ENCODE measurements around the gene KCTD7. TPM values are rescaled to one million over a fixed set of nuclear protein-coding genes. Genes with fewer than 3 reads are reported as not detected.
"Not testable (repeated sequence)": the region's sequence is repeated elsewhere in the genome, so short reads cannot be mapped to it uniquely, and the experiment has no call there.

KCTD7 gene
- total RNA-seq, 1 donor from 2014 or later: 25.3 TPM

DNA sequence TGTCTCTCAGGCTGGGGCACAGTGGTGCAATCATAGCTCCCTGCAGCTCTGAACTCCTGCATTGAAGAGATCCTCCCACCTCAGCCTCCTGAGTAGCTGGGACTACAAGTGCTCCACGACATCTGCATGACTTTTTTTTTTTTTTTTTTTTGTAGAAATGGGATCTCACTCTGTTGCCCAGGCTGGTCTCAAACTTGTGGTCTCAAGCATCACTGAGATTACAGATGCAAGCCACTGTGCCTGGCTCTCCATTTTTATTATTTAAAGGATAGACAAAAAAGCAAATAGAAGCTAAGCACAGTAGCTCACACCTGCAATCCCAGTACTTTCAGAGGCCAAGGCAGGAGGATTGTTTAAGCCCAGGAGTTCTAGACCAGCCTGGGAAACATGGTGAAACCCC lies 13.0 kb upstream of the KCTD7 start:
- no peak for DNase-seq (ENCODE audit: low spot score)

DNA sequence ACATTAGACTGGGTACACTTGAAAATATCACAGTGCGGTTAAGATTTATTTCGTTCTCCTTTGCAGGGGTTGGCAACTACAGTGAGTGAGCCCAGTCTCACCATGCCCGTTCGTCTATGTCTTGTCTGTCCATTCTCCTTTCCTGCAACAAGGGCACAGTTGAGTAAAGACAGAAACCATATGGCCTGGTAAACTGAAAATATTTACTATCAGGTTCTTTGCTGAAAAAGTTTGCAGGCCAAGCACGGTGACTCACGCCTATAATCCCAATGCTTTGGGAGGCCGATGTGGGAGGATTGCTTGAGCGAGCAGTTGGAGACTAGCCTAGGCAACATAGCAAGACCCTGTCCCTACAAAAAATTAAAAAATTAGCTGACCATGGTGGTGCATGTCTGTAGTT lies 11.4 kb upstream of the KCTD7 start:
- DNase-seq (ENCODE audit: low spot score): no peak

DNA sequence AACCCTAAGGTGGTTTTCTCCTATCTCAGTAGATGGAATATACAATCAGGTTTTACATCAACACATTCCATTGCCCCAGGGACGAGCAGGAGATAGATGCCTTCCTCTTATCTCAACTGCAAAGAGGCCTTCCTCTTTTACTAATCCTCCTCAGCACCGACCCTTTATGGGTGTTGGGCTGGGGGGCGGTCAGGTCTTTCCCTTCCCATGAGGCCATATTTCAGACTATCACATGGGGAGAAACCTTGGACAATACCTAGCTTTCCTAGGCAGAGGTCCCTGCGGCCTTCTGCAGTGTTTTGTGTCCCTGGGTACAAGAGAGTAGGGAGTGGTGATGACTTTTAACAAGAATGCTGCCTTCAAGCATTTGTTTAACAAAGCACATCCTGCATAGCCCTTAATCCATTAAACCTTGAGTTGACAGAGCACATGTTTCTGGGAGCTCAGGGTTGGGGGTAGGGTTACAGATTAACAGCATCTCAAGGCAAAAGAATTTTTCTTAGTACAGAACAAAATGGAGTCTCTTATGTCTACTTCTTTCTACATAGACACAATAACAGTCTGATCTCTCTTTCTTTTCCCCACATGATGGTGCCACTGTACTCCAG lies 9.2 kb upstream of the KCTD7 start:
- not testable (repeated sequence) for DNase-seq (ENCODE audit: low spot score)

DNA sequence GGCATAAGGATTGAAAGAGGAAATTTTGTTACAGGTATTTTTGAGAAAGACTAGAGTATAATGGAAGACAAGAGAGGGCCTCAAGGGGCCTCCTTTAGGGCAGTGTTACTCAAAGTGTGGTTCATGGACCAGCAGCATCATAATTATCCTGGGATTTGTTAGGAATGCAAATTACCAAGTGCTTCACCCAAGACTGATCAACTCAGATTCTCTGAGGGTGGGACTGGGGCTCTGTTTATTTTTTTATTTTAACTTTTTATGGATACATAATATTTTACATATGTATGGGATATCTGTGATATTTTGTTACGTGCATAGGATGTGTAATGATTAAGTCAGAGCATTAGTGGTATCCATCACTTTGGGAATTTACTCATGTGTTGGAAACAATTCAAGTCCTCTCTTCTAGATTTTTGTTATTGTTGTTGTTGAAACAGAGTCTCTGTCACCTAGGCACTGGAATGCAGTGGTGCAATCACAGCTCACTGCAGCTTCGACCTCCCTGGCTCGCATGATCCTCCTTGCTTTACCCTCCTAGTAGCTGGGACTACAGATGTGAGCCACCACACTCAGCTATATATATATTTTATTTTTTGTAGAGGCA lies 2.2 kb upstream of the KCTD7 start:
- DNase-seq (ENCODE audit: low spot score): no peak

DNA sequence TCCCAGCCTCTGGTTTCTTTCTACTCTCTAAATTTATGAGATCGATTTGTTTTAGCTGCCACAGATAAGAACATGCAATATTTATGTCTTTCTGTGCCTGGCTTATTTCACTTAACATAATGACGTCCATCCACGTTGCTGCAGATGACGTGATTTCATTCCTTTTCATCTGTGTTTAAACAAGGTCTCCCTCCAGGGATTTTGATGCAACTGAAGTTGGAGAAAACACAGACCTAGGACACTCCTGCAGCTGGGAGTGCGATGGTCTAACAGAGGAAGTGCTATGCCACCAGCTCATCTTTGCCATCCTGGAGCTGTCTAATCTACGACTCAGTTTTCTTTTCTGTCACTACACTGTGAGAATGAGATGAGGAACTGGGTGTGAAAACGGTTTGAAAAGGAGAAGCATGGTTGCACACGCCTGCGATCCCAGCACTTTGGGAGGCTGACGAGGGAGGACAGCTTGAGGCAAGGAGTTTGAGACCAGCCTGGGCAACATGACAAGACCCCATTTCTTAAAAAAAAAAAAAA lies 1.5 kb upstream of the KCTD7 start:
- DNase-seq (ENCODE audit: low spot score): peak; percentile 56

DNA sequence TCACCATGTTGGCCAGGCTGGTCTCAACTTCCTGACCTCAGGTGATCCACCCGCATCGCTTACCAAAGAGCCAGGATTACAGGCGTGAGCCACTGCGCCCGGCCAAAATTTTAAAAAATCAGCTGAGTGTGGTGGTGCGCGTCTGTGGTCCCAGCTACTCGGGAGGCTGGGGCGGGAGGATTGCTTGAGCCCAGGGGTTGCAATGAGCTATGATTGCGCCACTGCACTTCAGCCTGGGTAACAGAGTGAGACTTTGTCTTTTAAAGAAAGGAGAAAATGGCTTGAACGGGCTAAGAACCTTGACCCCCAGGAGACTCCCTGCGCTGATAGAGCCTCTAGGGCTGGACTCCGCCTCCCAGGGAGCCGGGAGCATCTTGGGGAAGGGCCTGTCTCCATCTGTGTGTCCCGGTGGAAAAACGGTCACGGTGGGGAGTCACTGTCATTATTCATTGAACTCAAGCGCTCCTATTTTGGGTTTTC lies 760 bp upstream of the KCTD7 start:
- peak; percentile 17 for DNase-seq (ENCODE audit: low spot score)

DNA sequence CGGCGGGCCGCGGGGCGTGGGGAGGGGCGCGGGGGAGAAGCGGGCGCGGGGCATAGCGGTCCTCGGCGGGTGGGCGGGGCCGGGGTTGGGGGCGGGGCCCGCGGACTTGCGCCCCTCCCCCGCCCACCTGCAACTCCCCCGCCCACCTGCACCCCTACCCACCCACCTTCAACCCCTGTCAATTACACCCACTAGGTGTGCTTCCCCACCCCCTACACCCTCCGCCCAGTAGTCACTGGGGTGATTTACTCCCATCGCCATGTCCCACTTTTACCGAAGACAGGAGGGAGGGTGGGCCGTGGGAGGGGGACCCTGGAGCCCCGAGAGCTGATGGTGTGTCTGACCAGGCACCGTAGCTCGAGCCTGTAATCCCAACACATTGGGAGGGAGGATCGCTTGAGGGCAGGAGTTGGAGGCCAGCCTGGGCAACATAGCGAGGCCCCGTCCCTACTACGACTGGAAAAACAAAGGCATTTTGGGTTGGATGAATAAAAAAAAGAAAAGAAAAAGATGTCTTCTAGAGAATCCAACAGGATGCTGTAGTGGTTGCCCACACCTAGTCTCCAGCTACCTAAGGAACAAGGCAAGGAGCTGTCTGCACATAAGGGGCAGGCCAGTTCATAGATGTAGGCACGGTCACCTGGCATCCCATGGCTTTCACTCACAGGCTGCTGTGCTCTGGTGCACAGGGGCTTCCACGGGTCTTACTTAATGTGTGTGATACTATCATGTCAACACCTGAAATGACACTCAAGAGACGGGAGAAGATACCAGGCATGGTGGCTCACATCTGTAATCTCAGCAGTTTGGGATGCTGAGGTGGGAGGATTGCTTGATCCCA lies 761 bp downstream of the KCTD7 start:
- DNase-seq (ENCODE audit: low spot score): no peak

DNA sequence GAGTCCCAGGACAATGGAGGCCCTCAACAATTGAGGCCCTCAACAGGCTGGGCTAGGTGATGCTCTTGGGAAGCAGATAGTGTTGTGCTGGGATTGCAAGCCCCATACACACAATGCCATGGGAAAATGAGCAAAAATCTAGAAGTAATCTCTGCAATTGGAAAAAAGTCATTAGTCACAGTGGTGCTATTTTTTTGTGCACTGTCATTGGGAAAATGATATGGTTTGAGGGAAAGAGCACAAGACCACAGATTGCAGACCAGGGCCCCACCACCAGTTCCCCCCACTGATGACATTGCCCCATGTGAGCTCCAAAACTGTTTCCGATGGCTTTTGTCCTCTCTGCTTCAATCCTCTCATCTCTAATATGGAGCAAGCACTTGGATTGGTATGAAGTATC lies 1.9 kb downstream of the KCTD7 start:
- no peak for DNase-seq (ENCODE audit: low spot score)

DNA sequence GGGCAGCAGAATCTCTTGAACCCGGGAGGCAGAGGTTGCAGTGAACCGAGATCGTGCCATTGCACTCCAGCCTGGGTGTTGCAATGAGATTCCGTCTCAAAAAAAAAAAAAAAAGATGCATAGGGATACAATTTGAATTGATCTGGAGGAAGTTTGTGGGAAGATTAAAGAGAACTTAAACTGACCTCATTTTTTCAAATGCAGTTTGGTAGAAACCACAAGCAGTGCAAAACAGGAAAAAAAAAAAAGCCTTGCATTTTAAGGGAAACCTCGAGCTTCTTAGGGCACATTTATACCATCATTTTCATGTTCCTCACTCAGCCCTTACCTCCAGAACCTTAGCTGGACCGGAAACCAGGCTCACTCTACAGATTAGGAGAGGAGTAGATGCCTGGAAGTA lies 2.8 kb downstream of the KCTD7 start:
- DNase-seq (ENCODE audit: low spot score): no peak

DNA sequence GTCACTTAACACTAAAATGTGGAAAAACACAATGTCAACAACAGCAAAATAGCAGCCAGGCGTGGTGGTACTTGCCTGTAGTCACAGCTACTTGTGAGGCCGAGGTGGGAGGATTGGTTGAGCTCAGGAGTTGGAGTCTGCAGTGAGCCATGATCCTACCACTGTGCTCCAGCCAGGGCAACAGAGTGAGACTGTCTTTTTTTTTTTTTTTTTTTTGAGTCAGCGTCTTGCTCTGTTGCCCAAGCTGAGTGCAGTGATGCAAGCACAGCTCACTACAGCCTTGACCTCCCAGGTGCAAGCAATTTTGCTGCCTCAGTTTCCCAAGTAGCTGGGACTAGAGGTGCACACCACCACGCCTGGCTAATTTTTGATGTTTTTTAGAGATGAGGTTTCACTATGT lies 6.1 kb downstream of the KCTD7 start:
- no peak for DNase-seq (ENCODE audit: low spot score)

DNA sequence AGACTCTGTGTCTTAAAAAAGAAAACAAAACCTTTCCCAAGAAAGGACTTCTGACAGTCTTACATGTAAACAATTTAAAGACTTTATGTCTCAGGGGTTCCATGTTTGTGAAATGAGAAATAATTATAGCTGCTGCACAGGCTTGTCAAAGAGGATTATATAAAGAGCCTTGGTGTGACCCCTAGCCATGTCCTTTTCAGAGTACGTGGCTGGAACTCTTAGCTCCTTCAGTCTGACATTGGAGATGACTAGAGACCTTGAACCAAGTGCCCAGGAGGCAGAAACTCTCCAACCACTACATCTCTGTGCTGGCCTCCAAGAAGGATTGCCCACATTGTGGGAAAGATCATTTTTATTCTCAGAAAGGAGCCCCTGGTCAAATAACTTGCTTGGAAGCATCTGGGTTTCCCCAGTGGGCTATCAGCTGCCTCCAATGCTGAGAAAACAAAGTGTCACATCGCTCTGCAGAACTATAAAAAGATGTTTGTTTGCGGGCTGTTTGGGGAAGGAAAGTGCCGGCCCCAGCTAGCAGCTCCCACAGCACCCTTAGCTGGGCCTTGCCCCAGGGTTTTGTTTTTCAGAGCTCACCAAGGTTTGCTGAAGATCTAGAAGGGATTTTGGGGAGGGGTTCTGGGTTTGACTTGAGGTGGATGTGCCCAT lies 6.8 kb downstream of the KCTD7 start:
- DNase-seq (ENCODE audit: low spot score): not testable (repeated sequence)

DNA sequence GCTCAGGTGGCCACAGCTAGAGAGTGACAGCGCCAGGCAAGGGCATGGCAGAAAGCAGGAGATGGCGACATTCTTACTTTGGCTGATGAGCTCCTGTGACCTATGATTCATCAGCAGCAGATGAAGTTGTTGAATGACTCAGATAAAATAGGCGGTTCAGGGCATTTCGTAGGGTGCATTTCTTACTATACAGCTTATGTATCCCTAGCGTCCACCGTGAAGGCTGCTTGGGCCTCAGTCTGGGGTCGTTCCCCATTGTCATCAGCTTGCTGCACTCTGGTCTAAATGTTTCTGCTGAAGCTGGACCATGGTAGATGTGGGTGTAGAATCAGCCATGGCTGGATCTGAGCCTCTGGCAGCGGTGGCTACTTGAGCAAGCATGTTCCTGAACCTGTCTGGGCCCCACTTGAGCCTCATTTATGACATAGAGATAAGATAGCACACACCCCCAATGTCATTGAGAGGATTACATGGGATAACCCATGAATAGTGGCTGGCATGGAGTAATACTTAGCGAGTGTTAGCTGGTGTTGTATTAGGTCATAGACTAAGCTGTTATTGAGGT lies 7.4 kb downstream of the KCTD7 start:
- not testable (repeated sequence) for DNase-seq (ENCODE audit: low spot score)

DNA sequence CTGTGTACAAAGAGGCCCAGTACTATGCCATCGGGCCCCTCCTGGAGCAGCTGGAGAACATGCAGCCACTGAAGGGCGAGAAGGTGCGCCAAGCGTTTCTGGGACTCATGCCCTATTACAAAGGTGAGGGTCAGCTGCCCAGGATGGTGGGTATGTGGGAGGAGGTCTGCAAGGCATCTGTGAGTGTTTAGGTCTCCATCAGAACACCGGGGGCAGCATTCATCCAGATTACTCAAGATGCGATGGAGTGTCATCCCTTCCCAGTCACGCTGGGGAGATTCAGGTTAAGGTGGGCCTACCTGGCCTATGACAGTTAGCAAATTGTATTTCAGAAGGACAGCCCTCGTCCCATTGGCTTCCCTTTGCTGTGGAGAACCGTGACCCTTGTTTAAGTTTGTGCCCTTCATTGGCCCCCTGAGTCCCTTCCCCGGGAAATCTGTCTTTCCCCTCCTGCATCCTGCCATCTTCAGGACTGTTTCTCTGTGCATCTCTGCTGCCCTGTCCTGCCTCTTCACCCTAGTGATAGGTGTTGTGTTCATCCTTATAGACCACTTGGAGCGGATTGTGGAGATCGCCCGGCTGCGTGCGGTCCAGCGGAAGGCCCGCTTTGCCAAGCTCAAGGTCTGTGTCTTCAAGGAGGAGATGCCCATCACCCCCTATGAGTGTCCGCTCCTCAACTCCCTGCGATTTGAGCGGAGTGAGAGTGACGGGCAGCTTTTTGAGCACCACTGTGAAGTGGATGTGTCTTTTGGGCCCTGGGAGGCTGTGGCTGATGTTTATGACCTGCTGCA lies 9.8 kb downstream of the KCTD7 start:
- DNase-seq (ENCODE audit: low spot score): no peak

DNA sequence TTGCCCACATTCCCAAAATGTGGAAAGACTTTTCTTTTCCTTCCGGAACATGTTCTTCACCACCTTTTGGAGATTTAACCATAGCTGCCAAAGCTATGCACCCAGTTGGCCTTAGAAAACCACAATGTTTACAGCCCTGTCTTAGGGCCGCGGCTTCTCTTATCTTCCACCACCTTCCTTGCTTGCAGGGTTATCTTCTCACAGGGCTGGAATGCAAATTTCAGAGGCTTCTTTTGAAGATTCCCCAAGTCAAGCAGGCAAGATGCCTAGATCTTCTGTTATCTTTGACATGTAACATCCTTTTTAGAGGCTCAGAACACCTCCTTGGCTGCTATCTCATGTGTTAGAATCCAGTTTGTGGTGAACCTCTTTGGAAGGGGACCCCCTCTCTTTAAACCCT lies 11.1 kb downstream of the KCTD7 start:
- DNase-seq (ENCODE audit: low spot score): no peak

DNA sequence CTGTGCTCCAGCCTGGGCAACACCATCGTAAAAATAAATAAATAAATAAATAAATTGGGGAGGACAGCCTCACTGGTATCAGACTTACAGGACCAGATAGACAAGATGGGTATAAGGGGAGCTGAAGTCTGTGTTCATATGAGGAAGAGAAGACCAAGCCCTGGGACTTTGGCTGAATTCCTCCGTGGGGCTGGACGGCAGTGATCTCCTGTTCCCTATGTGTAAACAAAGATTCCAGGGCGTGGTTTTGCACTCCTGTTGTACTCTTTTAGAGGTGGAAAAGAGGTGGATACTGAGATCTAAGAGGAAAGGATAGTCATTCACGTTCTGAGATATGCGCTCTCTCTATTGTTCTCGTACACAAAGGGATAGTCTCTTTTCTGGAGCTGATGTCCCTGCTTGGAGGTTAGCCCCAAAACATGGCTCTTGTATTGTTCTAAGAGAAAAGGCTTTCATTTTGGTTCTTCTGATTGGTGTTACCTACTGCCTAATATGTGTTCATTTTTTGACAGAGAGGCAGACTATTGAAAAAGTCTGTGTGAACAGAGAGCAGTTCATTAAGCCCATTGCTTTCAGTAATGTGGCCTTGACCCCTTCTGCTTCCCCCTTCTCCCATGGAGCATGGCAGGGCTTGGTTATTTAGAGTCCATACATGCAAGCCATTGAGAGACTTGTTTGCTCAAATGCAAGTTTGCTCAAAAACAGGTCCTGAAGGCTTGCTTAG lies 12.3 kb downstream of the KCTD7 start:
- peak; percentile 51 for DNase-seq (ENCODE audit: low spot score)

DNA sequence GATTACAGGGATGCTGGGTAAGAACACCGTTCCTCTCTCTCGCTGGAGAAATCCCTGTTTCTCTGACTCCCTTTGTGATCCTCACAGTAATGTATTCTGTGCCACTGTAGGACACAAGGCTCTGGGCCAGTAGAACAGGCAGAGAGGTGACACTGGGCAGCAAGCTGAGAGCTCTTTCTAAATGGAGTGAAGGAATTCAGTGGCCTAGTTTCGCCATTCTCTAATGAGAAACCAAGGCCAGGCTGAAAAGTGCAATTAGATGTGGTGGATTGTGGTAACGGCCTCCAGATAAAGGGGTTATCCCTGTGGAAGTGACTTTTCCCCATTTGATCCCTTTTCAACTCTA lies 12.8 kb downstream of the KCTD7 start:
- DNase-seq (ENCODE audit: low spot score): no peak

DNA sequence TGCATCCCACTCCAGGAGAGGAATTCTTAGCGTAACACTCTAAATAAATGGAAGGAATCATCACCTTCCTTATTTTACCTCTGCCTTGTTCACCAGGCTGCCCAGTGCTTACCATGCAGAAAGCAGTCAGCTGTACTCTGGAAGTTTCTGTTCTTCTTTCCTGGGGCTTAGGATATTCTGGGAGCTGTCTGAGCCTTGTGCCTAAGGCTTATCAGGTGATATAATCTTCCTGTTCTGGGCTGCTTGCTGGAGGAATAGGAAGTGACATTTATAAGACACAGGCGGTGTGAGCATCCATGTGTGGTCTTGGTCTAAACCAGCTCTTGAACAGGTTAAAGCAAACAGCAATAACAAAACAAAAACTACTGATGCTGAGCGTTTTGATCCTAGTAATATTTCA lies 13.5 kb downstream of the KCTD7 start:
- DNase-seq (ENCODE audit: low spot score): no peak

DNA sequence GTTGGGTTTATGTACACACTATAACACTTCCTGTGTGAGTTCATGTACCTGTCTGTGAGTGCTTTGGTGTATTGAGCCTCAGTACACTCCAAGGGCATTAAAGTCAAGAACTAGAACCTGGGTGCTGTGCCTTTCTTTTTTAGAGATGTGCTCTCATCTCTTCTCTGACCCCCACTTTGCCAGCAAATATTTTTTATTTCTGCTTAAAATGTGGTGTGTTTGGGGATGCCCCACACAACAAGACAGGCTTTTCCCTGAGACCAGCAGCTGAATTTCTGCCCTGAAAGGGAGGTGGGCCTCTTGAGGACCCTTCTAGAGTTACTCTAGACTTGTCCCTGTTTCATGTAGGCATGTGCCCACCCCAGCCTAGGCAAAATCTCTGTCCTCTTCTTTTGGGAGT lies 14.3 kb downstream of the KCTD7 start:
- no peak for DNase-seq (ENCODE audit: low spot score)

DNA sequence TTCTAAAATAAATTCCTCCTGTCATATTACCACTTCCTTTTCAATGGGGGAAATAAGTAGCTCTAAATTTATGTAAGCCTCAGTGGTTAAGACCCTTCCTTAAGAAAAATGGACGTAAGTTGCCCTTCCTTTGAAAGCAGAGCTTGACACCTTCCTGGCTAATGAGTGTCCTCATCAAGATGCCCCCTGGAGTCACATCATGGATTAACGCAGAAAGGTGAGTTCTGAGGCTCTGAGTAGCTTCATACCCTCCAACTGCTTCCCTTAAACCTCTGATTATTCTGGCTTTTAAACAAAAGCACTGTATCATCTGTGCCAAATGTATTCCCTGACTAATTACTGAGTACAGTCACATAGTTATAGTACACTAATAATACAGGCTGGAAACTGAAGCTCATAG lies 14.7 kb downstream of the KCTD7 start:
- no peak for DNase-seq (ENCODE audit: low spot score)

DNA sequence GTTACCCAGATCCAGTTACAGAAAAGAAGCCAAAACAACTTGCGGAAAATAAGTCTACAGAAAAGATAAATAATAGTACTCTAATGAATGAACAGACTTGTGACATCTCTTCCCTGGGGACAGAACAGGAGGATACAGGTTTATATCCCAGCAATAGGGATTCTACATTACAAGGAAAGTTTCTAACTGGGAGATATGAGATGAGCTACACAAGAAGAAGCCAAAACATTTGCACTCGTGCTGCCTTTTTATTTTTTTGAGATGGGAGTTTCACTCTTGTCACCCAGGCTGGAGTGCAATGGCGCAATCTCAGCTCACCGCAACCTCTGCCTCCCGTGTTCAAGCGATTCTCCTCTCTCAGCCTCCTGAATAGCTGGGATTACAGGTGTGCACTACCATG lies 22.3 kb downstream of the KCTD7 start:
- not testable (repeated sequence) for DNase-seq (ENCODE audit: low spot score)
